GM12891 (cell line): ENCODE measurements around the gene TLR7.

ENCODE experiments used
- PAX5 ChIP-seq: IDR thresholded peaks from 2 replicates; pipeline ENCODE4 v1.6.1; 2011; ENCODE audit warnings: low read length, moderate library complexity, mild to moderate bottlenecking; ENCODE audit not compliant: insufficient read depth, severe bottlenecking
- POLR2A ChIP-seq: IDR thresholded peaks from 2 replicates; pipeline ENCODE4 v1.6.1; 2011; ENCODE audit warnings: low read depth, low read length, control low read depth
- POLR2AphosphoS5 ChIP-seq: IDR thresholded peaks from 2 replicates; pipeline ENCODE4 v1.6.1; 2011; ENCODE audit warnings: low read depth, low read length, control low read depth
- TAF1 ChIP-seq: IDR thresholded peaks from 2 replicates; pipeline ENCODE4 v1.6.1; 2011; ENCODE audit warnings: low read depth, low read length, control low read depth

DNA sequence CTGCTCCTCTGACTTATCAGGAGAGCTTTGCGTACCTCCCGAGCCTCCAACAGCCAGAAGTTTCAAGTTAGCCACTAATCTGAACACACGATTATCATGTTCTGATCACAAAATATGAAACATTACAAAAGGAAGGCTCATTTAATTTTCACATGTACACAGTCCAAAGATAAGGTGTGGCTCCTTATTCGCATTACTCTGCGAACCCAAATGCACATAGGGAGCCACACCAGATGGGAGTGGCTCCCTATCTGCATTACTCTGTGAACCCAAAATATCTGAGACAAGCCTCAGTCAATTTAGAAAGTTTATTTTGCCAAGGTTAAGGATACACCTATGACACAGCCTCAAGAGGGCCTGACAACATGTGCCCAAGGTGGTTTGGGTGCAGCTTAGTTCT lies 68.0 kb downstream of the TLR7 start:
- TF ChIP-seq POLR2A = no peak
- TF ChIP-seq POLR2AphosphoS5 = no peak
- no peak for TF ChIP-seq PAX5
- no peak for TF ChIP-seq TAF1
